ENCODE data around the gene TNFSF10.

- TF ChIP-seq, protein P1, sequence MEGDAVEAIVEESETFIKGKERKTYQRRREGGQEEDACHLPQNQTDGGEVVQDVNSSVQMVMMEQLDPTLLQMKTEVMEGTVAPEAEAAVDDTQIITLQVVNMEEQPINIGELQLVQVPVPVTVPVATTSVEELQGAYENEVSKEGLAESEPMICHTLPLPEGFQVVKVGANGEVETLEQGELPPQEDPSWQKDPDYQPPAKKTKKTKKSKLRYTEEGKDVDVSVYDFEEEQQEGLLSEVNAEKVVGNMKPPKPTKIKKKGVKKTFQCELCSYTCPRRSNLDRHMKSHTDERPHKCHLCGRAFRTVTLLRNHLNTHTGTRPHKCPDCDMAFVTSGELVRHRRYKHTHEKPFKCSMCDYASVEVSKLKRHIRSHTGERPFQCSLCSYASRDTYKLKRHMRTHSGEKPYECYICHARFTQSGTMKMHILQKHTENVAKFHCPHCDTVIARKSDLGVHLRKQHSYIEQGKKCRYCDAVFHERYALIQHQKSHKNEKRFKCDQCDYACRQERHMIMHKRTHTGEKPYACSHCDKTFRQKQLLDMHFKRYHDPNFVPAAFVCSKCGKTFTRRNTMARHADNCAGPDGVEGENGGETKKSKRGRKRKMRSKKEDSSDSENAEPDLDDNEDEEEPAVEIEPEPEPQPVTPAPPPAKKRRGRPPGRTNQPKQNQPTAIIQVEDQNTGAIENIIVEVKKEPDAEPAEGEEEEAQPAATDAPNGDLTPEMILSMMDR (IDR thresholded peaks at IDR 0.05; ENCODE audit: control extremely low read depth in 1 of 3, insufficient read depth in 1 of 3, low read depth in 1 of 3, low read length in 3 of 3), result no peak
- no peak for TF ChIP-seq POLR2AphosphoS5 (IDR thresholded peaks at IDR 0.05; ENCODE audit: low read depth, low read length)
- TF ChIP-seq EP300 (IDR thresholded peaks at IDR 0.05; ENCODE audit: borderline replicate concordance in 1 of 2, low read depth in 2 of 2, low read length in 2 of 2), result no peak
- TF ChIP-seq NANOG (IDR thresholded peaks at IDR 0.05; ENCODE audit: insufficient read depth, low read depth, low read length, poor library complexity, severe bottlenecking), result no peak
- no peak for TF ChIP-seq POLR2A (IDR thresholded peaks at IDR 0.05; ENCODE audit: control extremely low read depth in 1 of 2, low read depth in 2 of 2, low read length in 2 of 2)
- TF ChIP-seq NRF1 (IDR thresholded peaks at IDR 0.05; ENCODE audit: low read depth, low read length), result no peak
- TF ChIP-seq, protein P2, sequence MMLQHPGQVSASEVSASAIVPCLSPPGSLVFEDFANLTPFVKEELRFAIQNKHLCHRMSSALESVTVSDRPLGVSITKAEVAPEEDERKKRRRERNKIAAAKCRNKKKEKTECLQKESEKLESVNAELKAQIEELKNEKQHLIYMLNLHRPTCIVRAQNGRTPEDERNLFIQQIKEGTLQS (IDR thresholded peaks at IDR 0.05; ENCODE audit: insufficient read depth, low read depth, low read length), result no peak
- TF ChIP-seq, protein P3, sequence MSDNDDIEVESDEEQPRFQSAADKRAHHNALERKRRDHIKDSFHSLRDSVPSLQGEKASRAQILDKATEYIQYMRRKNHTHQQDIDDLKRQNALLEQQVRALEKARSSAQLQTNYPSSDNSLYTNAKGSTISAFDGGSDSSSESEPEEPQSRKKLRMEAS (IDR thresholded peaks at IDR 0.05), result no peak
- no peak for TF ChIP-seq EZH2 (IDR thresholded peaks at IDR 0.05; ENCODE audit: low read depth, low read length, severe bottlenecking)
- no peak for TF ChIP-seq SIX5 (IDR thresholded peaks at IDR 0.05; ENCODE audit: low read depth, low read length)
- no peak for TF ChIP-seq GABPA (IDR thresholded peaks at IDR 0.05; ENCODE audit: borderline replicate concordance, insufficient read depth, low read length)
- no peak for TF ChIP-seq PHF8 (conservative IDR thresholded peaks at IDR 0.05; ENCODE audit: low read depth, low read length)
Measured at GRCh38 chr3:172524611-172525010, 1.4 kb upstream of the TNFSF10 start.

All from H1 (cell line).